NT2/D1 (cell line): ENCODE results near the gene CCDC57.

Experiments used
- DNase-seq: peaks from one replicate; pipeline ENCODE4 v3.0.0-alpha.2; 2011; ENCODE audit warnings: low read depth, low spot score
- H3K27me3 ChIP-seq: 2 replicates; pipeline ENCODE4 v1.6.0; 2011; ENCODE audit warnings: mild to moderate bottlenecking; ENCODE audit not compliant: insufficient read length, insufficient read depth
- H3K36me3 ChIP-seq: 2 replicates; pipeline ENCODE4 v1.6.1; 2011; ENCODE audit warnings: mild to moderate bottlenecking, low read length, mixed read lengths; ENCODE audit not compliant: insufficient read depth, insufficient read length
- H3K4me1 ChIP-seq: 2 replicates; pipeline ENCODE4 v1.5.1; 2011; ENCODE audit not compliant: insufficient read depth, insufficient read length
- H3K4me3 ChIP-seq: 2 replicates; pipeline ENCODE4 v1.5.1; 2011; ENCODE audit warnings: low read depth; ENCODE audit not compliant: insufficient read length
- H3K9ac ChIP-seq: 2 replicates; pipeline ENCODE4 v1.6.0; 2011; ENCODE audit warnings: low read depth; ENCODE audit not compliant: insufficient read length
- H3K9me3 ChIP-seq: 2 replicates; pipeline ENCODE4 v1.5.1; 2011; ENCODE audit warnings: mild to moderate bottlenecking, low read length; ENCODE audit not compliant: insufficient read depth
- SUZ12 ChIP-seq: IDR thresholded peaks from 2 replicates; pipeline ENCODE4 v1.6.1; 2011; ENCODE audit not compliant: insufficient read length, insufficient read depth; ENCODE audit errors: extremely low read depth
- YY1 ChIP-seq: IDR thresholded peaks from 2 replicates; pipeline ENCODE4 v1.6.1; 2011; ENCODE audit not compliant: insufficient read length, insufficient read depth
- ZNF274 ChIP-seq: IDR thresholded peaks from 2 replicates; pipeline ENCODE4 v1.6.1; 2011; ENCODE audit warnings: mild to moderate bottlenecking, low read depth, low read length

Gene CCDC57

GRCh38 chr17:82092995-82093751 is 119.5 kb downstream of the CCDC57 start:
- no peak for DNase-seq
- Histone ChIP-seq H3K36me3 (peaks cover 85% of the 10 kb centered on the region), H3K9ac (peak overlapping the region; percentile 56), H3K9me3 (no peaks in the 10 kb centered on the region), H3K4me3 (no peak overlapping the region), H3K4me1 (peaks cover 34% of the 10 kb centered on the region), H3K27me3 (no peaks in the 10 kb centered on the region)
- no peak for TF ChIP-seq ZNF274
- TF ChIP-seq YY1, result no peak
- TF ChIP-seq SUZ12, result no peak

- DNase-seq, result no peak
- Histone ChIP-seq H3K36me3 (peaks cover 91% of the 10 kb centered on the region), H3K27me3 (no peaks in the 10 kb centered on the region), H3K4me1 (peaks cover 34% of the 10 kb centered on the region), H3K4me3 (no peak overlapping the region), H3K9ac (no peak overlapping the region), H3K9me3 (no peaks in the 10 kb centered on the region)
- no peak for TF ChIP-seq SUZ12
- TF ChIP-seq ZNF274, result no peak
- no peak for TF ChIP-seq YY1
Measured at GRCh38 chr17:82092628-82092994, 120.0 kb downstream of the CCDC57 start.

GRCh38 chr17:82092094-82092586 is 120.5 kb downstream of the CCDC57 start:
- DNase-seq, result no peak
- Histone ChIP-seq H3K9ac (no peak overlapping the region), H3K4me3 (no peak overlapping the region), H3K27me3 (no peaks in the 10 kb centered on the region), H3K4me1 (peaks cover 34% of the 10 kb centered on the region), H3K36me3 (peaks cover 95% of the 10 kb centered on the region), H3K9me3 (no peaks in the 10 kb centered on the region)
- TF ChIP-seq SUZ12 (no peak), ZNF274 (no peak), YY1 (no peak)

- Histone ChIP-seq H3K9ac (no peak overlapping the region), H3K27me3 (no peaks in the 10 kb centered on the region), H3K36me3 (peaks cover 95% of the 10 kb centered on the region), H3K4me1 (peaks cover 29% of the 10 kb centered on the region), H3K4me3 (no peak overlapping the region), H3K9me3 (no peaks in the 10 kb centered on the region)
- no peak for DNase-seq
- no peak for TF ChIP-seq YY1
- TF ChIP-seq SUZ12, result no peak
- TF ChIP-seq ZNF274, result no peak
Measured at GRCh38 chr17:82091264-82092066, 121.2 kb downstream of the CCDC57 start.

GRCh38 chr17:82090549-82091263 is 121.9 kb downstream of the CCDC57 start:
- Histone ChIP-seq H3K36me3 (peaks cover 95% of the 10 kb centered on the region), H3K4me1 (peaks cover 21% of the 10 kb centered on the region), H3K9ac (no peak overlapping the region), H3K4me3 (no peak overlapping the region), H3K9me3 (no peaks in the 10 kb centered on the region), H3K27me3 (no peaks in the 10 kb centered on the region)
- no peak for TF ChIP-seq SUZ12
- TF ChIP-seq YY1, result no peak
- no peak for TF ChIP-seq ZNF274
- DNase-seq, result no peak

GRCh38 chr17:82089723-82090548 is 122.7 kb downstream of the CCDC57 start:
- H3K36me3 ChIP-seq, result peaks cover 95% of the 10 kb centered on the region
- DNase-seq, result no peak
- no peak overlapping the region for H3K9ac ChIP-seq
- no peaks in the 10 kb centered on the region for H3K9me3 ChIP-seq
- H3K27me3 ChIP-seq, result no peaks in the 10 kb centered on the region
- H3K4me1 ChIP-seq, result peaks cover 16% of the 10 kb centered on the region
- H3K4me3 ChIP-seq, result no peak overlapping the region
- TF ChIP-seq ZNF274 (no peak), SUZ12 (no peak)
